HG03558 (cell line): ENCODE measurements around the gene OBSCN.
"Not testable (repeated sequence)": the region's sequence is repeated elsewhere in the genome, so short reads cannot be mapped to it uniquely, and the experiment has no call there.

Experiments
- ATAC-seq: cut with Tn5 transposase; IDR thresholded peaks from one replicate; pipeline ENCODE4 v1.9.1; 2021; ENCODE audit warnings: moderate number of reproducible peaks; ENCODE audit not compliant: unreplicated experiment; ENCODE audit errors: extremely low read depth

The OBSCN gene

DNA sequence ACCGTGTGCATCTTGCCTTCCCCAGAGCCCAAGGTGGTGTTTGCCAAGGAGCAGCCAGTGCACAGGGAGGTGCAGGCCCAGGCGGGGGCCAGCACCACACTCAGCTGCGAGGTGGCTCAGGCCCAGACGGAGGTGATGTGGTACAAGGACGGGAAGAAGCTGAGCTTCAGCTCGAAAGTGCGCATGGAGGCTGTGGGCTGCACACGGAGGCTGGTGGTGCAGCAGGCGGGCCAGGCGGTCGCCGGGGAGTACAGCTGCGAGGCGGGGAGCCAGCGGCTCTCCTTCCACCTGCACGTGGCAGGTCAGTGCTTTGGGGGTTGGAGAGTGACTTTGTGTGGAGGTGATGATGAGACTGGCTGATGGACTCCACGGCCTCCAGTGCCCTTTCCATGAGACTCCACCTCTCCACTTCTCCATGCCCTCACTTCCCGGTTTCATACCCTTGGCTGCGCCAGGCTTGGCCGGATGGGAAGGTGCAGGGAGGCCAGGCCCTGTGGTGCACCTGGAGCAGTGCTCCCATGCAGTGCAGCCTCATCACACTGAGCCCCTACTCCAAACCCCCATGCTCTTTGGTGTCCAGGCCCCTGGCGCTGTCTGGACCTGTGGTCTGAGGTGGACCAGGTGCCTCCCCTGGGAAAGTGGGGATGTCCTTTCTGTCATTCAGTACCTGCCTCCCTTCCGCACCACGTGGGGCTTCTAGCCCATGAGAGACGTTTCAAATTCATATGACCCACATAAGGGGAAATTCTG is 49.0 kb downstream of the OBSCN start:
- no peak for ATAC-seq

DNA sequence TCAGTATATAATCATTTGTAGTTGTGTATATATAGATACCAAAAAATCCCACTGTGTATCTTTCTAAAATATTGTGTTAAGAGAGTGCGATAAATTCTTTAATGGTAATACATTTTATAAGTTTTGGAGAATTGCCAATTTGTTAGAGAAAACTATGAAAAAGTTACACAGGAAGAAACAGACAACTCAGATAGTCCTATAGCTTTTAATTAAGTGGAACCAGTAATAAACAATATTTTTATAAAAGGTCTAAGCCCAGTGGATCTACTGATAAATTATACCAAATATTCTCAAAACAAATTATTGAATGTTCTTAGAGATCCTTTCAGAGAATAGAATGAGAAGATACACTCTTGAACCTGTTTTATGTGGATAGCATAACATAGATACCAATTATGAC is 50.6 kb downstream of the OBSCN start:
- no peak for ATAC-seq

DNA sequence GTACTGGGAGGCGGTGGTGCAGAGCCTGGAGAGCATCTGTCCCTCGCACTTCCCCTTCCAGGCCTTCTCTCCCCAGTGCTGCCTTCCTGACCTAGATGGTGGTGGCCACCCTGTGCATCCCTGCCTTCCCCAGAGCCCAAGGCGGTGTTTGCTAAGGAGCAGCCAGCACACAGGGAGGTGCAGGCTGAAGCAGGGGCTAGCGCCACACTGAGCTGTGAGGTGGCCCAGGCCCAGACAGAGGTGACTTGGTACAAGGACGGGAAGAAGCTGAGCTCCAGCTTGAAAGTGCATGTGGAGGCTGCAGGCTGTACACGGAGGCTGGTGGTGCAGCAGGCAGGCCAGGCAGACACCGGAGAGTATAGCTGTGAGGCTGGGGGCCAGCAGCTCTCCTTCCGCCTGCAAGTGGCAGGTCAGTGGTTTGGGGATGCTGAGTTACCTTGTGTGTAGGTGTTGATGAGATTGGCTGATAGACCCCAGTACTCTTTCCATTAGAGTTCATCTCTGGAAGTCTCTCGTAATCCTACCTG is 51.6 kb downstream of the OBSCN start:
- ATAC-seq: no peak

DNA sequence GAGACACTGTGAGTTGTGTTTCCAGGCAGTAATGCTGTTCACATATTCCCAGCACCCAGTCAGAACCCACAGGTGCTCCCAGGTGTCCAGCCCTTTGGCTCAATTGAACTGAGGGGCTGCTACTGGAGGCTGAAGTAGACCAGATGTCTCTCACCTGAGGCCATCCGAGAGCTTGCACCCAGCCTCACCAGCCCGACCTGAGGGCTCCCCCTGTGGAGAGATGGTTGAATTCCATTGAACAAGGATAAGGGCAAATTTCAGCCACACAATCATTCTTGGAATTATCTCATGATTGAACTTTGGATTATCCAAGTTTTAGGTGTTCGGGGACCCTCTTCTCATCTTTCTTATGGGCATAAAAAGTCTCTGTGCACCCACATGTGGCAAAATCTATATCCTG is 52.1 kb downstream of the OBSCN start:
- ATAC-seq: no peak

DNA sequence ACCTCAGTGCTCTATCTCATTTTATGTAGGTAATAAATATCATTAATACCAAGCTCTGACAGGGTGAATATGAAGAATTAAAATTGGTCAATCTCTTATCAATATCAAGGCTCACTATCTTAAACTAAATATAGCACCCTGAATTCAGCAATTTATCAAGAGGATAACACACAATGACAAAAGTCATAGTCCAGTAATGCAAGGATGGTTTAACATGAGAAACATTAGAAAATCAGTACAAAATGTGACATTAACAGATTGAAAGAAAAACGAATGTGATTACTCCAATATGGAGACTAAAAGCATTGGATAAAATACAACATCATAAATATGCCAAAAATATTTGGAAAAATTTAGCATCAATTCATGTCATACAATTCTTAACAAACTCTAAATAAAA is 53.9 kb downstream of the OBSCN start:
- no peak for ATAC-seq

DNA sequence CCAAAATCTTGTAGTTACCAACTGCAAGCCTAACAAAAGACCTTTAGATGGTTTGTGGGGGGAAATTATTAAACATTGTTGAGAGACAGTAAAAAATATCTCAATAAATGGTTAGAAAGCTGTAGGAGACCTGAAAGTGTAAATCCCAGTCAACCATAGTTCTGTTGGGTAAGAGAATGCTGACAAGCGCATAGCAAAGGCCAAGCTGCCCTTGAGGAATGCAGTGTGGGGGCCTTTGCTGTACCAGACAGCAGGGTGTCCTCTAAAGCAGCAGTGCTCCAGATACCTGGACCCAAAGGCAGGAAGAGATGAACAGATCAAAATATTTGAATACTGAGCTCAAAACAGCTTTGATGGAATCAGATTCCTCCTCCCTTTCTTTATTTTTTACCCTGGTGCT is 54.6 kb downstream of the OBSCN start:
- no peak for ATAC-seq

DNA sequence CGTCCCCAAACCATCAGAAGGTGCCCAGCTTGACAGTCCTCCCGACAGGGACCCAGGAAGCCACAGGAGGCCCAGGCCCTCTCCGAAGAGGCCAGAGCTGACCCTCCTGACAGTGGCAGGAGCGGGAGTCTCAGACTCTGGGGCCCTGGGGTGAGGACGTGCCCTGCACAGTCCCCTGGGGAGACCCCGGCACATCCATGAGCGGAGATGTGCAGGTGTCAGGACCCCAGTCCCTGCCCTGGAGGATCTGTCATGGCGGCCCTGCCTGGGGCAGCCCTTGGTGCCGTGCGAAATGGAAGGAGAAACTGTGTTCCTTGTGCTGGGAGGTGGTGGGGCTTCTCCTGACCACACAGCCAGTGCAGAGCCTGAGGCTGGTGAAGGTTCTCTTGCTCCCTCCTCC is 55.8 kb downstream of the OBSCN start:
- ATAC-seq: no peak

DNA sequence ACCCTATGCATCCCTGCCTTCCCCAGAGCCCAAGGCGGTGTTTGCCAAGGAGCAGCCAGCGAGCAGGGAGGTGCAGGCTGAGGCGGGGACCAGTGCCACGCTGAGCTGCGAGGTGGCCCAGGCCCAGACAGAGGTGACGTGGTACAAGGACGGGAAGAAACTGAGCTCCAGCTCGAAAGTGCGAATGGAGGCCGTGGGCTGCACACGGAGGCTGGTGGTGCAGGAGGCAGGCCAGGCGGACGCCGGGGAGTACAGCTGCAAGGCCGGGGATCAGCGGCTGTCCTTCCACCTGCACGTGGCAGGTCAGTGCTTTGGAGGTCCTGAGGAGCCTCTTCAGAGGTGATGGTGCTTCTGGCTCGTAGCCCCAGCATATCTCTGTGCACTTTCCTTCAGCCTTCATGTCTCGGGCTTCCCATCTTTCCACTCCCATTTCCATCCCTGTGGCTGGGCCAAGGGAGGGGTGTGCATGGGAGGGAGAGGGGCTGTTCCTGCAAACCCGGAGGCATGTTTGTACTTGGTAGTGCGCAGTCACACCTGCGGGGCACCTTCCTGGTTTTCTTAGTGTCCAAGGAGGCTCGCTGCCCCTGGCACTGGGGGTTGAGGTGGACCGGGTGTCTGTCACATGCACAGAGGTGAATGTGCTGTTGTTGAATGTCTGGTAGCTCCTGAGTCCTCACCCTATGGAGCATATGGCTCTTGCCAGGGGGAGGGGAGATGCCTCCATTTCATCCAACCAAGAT is 56.4 kb downstream of the OBSCN start:
- ATAC-seq: no peak

DNA sequence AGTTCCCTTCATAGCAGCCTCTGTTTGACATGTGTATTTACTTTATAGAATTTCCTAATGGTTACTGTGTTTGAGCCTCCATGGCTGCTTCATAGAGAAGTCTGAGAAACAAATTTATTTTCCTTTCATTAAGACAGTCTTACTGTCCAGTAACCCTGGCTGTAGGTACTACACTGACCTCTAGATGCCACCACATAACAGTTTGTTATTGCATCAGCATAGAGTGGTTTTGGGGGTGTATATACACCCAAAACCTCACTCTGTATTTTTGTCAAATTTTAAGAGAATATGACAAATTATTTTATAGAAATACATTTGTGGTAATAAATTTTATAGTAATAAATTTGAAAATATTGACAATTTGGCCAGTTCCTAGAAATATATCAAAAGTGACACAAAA is 57.3 kb downstream of the OBSCN start:
- ATAC-seq: no peak

DNA sequence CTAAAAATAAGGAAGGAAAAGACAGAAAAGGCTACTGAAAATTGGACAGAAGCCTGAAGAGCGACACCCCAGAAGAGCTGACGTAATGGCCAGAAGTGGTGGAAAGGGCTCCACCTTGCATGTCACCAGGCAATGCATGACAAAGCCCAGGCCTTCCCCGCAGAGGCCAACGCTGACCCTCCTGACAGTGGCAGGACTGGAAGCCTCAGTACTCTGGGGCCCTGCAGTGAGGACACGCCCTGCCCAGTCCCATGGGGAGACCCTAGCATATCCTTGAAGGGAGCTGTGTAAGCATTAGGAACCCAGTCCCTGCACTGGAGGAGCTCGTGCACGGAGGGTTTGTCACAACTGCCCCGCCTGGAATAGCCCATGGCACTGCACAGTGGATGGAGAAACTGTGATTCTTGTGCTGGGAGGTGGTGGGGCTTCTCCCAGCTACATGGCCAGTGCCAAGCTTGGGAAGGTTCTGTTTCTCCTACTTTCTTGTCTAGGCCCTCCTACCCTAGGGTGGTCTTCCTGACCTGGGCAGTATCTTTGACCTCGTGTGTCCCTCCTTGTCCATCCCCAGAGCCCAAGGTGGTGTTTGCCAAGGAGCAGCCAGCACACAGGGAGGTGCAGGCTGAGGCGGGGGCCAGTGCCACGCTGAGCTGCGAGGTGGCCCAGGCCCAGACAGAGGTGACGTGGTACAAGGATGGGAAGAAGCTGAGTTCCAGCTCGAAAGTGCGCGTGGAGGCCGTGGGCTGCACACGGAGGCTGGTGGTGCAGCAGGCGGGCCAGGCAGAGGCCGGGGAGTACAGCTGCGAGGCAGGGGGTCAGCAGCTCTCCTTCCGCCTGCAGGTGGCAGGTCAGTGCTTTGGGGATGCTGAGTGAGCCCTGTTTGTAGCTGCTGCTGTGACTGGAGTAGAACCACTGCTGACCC is 60.4 kb downstream of the OBSCN start:
- no peak for ATAC-seq

DNA sequence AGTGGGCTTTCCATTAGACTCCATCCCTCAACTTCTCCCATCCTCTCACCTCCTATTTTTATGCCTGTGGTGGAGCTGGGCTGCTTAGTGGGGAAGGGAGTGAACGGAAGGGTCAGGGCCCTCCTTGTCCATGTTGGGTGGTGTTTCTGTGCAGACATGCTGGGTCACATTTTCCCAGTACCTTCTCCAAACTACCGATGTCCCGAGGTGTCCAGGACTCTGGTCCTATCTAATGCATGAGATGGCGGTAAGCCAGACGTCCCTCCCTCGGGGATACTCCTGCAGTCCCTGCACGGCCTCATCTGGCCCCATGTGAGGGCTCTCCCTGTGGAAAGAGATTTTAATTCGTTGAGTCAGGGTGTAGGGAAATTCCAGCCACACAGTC is 61.0 kb downstream of the OBSCN start:
- no peak for ATAC-seq

DNA sequence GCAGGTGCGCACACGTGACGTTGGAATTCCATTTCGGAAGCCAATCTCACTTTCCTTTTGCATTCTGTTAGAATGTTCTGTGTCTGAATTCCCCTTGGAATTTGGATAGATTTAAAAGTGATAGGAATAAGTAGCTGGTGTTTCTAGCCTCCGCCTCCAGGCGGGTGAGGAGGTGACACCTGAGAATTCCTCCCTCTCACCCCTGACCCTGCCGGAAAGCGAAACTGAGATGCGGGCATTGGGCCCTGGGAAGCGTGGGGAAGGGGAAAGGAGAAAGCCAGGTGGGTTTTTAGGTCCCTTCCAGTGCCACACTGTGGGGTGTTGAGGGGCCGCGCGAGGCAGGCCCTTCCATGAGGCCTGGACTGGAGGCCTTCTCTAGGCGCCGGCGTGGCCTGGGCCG is 61.6 kb downstream of the OBSCN start:
- ATAC-seq: not testable (repeated sequence)

DNA sequence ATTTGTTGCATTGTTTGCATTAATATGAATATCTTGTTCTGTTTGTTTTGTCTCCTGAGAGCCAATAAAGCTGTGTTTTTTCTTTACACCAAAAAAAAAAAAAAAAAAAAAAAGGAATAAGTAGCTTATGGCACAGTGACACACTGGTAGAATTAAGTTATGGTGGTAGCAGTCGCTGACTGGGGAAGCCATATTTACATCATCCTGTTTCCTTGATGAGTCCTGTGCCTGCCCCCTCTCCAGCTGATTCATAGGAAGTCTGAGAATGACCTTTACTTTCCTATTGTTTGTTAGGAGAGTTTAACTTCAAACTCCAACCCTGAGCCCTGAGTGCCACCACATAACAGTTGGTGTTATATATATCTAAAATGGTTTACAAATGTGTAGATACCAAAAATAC is 62.2 kb downstream of the OBSCN start:
- no peak for ATAC-seq

DNA sequence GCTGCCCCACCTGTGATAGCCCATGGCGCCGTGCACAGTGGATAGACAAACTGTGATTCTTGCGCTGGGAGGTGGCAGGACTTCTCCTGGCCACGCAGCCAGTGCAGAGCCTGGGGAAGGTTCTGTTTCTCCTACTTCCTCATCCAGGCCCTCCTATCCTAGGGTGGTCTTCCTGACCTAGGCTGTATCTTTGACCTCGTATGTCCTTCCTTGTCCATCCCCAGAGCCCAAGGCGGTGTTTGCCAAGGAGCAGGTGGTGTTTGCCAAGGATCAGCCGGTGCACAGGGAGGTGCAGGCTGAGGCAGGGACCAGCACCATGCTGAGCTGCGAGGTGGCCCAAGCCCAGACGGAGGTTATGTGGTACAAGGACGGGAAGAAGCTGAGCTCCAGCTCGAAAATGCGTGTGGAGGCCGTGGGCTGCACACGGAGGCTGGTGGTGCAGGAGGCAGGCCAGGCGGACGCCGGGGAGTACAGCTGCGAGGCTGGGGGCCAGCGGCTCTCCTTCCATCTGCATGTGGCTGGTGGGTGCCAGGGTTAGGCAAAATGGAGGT is 63.9 kb downstream of the OBSCN start:
- no peak for ATAC-seq

DNA sequence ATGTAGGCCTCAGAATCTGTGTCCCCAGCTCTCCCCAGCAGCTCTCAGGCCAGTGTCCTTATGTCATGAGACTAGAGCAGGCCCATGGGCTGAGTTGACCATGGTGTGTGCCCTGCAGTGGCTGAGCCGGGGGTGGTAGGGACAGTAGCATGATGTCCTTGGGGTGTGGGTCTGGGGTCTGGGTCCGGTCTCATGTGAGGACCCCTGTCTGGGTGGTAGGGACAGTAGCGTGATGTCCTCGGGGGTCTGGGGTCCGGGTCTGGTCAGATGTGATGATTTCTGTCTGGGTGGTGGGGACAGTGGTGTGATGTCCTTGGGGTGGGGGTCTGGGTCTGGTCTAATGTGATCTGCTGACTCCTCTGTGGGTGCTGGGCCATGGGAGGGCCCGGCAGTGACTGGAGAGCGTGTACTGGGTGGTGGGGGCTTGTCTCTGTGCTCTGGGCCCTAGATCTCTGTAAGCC is 64.5 kb downstream of the OBSCN start:
- ATAC-seq: no peak

DNA sequence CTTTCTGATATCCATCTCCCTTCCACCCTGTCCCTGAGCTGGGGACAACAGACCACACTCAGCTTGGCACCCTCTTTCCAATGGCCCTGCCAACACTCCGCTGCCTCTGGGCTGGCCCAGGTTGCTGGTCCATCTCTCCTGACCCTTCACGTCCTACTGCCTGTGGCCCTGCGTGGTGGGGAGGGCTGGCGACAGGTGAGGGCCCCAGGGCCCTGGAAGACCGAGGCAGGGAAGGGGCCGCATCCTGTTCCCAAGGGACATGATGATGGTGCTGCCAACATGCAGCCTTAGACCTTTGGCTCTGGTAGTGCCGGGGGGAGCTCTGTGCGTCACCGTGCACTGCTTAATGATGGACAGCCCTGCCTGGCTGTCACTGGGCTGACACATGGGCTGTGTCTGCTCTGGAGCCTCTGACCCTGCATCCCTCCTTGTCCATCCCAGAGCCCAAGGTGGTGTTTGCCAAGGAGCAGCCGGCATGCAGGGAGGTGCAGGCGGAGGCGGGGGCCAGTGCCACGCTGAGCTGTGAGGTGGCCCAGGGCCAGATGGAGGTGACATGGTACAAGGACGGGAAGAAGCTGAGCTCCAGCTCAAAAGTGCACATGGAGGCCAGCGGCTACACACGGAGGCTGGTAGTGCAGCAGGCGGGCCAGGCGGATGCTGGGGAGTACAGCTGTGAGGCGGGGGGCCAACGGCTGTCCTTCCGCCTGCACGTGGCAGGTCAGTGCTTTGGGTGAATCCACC is 65.2 kb downstream of the OBSCN start:
- ATAC-seq: no peak

DNA sequence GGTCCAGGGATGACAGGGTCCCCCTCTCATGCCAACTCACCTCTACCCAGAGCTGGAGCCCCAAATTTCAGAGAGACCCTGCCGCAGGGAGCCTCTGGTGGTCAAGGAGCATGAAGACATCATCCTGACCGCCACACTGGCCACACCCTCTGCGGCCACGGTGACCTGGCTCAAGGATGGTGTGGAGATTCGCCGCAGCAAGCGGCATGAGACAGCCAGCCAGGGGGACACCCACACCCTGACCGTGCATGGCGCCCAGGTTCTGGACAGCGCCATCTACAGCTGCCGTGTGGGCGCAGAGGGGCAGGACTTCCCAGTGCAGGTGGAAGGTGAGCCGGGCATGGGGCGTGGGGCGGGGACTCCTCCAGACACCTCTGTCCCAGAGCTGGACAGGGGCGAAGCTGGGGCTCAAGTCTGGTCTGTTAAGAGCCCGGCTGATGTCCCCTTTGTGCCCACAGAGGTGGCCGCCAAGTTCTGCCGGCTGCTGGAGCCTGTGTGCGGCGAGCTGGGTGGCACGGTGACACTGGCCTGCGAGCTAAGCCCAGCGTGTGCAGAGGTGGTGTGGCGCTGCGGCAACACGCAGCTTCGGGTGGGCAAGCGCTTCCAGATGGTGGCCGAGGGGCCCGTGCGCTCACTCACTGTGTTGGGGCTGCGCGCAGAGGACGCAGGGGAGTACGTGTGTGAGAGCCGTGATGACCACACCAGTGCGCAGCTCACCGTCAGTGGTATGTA is 66.0 kb downstream of the OBSCN start:
- ATAC-seq: no peak

DNA sequence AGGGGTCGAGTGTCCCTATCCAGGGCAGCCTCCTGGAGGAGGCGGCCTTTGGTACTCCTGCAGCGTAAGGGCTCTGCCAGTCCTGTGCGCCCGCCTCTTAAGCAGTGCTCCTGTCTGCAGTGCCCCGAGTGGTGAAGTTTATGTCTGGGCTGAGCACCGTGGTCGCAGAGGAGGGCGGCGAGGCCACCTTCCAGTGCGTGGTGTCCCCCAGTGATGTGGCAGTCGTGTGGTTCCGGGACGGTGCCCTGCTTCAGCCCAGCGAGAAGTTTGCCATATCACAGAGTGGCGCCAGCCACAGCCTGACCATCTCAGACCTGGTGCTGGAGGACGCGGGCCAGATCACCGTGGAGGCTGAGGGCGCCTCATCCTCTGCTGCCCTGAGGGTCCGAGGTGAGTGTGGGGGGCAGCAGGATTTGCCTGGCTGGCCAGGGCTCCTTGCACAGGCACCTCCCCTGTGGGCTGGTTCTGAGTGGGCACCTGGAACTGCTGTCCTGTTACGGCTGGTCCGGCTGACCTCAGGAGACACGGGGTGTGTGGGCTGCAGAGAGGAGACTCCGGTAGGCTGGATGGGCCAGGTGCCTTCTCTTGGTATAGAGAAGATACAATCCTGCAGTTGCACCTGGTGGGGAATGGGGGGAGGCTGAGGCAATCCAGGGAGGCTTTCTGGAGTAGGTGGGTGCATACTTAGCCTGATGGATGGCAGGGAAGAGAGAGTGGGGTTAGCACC is 66.8 kb downstream of the OBSCN start:
- no peak for ATAC-seq

DNA sequence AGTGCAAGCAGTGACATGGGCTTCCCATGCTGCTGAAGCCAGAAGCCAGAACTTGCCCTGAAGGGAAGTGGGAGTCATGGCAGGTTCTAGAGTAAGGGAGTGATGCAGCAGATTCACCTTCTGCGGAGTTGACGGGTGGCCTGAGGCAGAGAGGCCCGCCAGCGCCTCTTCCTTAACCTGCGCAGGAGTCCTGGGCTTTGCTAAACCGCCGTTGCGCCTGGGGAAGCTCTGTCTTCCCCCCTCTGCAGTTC is 67.3 kb downstream of the OBSCN start:
- no peak for ATAC-seq
